ENCODE results near the gene SH3BP5L.

GRCh38 chr1:248857749-248858095 is 32.0 kb upstream of the SH3BP5L start:
- no peak for TF ChIP-seq CTCF (IDR thresholded peaks at IDR 0.05)
- no peak for TF ChIP-seq POLR2A (IDR thresholded peaks at IDR 0.05)
- TF ChIP-seq EP300 (IDR thresholded peaks at IDR 0.05) = no peak
- no peak for TF ChIP-seq POLR2AphosphoS5 (IDR thresholded peaks at IDR 0.05)
